ENCODE measurements around the gene SRSF11. TPM values are rescaled to one million over a fixed set of nuclear protein-coding genes. Genes with fewer than 3 reads are reported as not detected.

The SRSF11 gene
- total and polyA plus RNA-seq, 2 of the 4 experiments (the other 2 are of a cell fraction): 94.5 to 149 TPM

- H3K23ac ChIP-seq (ENCODE audit: low read depth, low read length): no peak overlapping the region
- intact Hi-C loops (cut with micrococcal nuclease) (loop anchor here (2.0 to 10.0 kb wide), 3 partner anchors 132 to 191 kb away; partner anchors contain the start of genes ANKRD13C and CTH), dilution Hi-C loops (cut with HindIII; ENCODE audit: low sequenced_read_pairs, unreplicated experiment) (no loop called here), in situ Hi-C loops (cut with MboI; ENCODE audit: low sequenced_read_pairs) (no loop called here)
- no peak overlapping the region for H3K27ac ChIP-seq (ENCODE audit: insufficient read depth, low read length)
- WGBS, 2 experiments (ENCODE audit: extremely low coverage in 2 of 2, insufficient read length in 1 of 2): no CpG with 5 or more reads among the region's 2 CpGs
- POLR2A ChIA-PET (ENCODE audit: unreplicated experiment): no interaction called here
- CTCF ChIA-PET: no interaction called here
- 0 out of 2 replicates have a peak, but pooled peaks cover 2% of the 10 kb centered on the region for H3K4me1 ChIP-seq (ENCODE audit: control insufficient read depth, insufficient read depth, low read length)
- no peaks in the 10 kb centered on the region for H3K27me3 ChIP-seq (ENCODE audit: control insufficient read depth, insufficient read depth, low read length)
- H2AK9ac ChIP-seq (replicated peaks; ENCODE audit: low read depth, low read length, poor library complexity): no peak overlapping the region
- no peak overlapping the region for H2BK120ac ChIP-seq (ENCODE audit: low read depth, low read length)
- no peak overlapping the region for H2BK5ac ChIP-seq (ENCODE audit: low read depth, low read length, poor library complexity, severe bottlenecking)
- no peak overlapping the region for H2AK5ac ChIP-seq (ENCODE audit: low read depth, low read length)
- DNase-seq (no peak), ATAC-seq (ENCODE audit: low read depth) (no peak)
- no TSS peak for BruUV-seq (replicated peaks)
- peaks cover 12 to 50% of the 10 kb centered on the region in 2 experiments for H3K79me1 ChIP-seq (ENCODE audit: low read depth in 1 of 2, low read length in 2 of 2)
- no peak overlapping the region; the same call in 1 of the 2 replicates for H2BK20ac ChIP-seq (ENCODE audit: low read depth, low read length)
- no peak overlapping the region for H2BK15ac ChIP-seq (ENCODE audit: low read depth, low read length)
- TF ChIP-seq NFE2L2 (IDR thresholded peaks at IDR 0.05; ENCODE audit: low read depth, low read length): no peak
- no peak for TF ChIP-seq FOS (IDR thresholded peaks at IDR 0.05; ENCODE audit: low read depth, low read length)
- TF ChIP-seq MXI1 (IDR thresholded peaks at IDR 0.05; ENCODE audit: borderline replicate concordance, low read depth, low read length): no peak
- no peak for TF ChIP-seq MAFK (IDR thresholded peaks at IDR 0.05; ENCODE audit: low read depth, low read length)
- no peak for TF ChIP-seq POLR2A (IDR thresholded peaks at IDR 0.05; ENCODE audit: low read depth, low read length)
- TF ChIP-seq BHLHE40 (IDR thresholded peaks at IDR 0.05; ENCODE audit: low read depth, low read length): no peak
- TF ChIP-seq MAZ (IDR thresholded peaks at IDR 0.05; ENCODE audit: borderline replicate concordance, low read depth, low read length): no peak
- no peak for TF ChIP-seq RFX5 (IDR thresholded peaks at IDR 0.05; ENCODE audit: low read depth, low read length)
- no peak for TF ChIP-seq CTCF (conservative IDR thresholded peaks at IDR 0.05; ENCODE audit: low read depth, low read length)
- TF ChIP-seq SMC3 (IDR thresholded peaks at IDR 0.05; ENCODE audit: low read depth, low read length): no peak
- TF ChIP-seq ELK1 (IDR thresholded peaks at IDR 0.05; ENCODE audit: borderline replicate concordance, low read depth, low read length): no peak
- no peak for TF ChIP-seq RCOR1 (IDR thresholded peaks at IDR 0.05; ENCODE audit: insufficient replicate concordance, low read length)
- no peak overlapping the region for H3K56ac ChIP-seq (ENCODE audit: extremely low read depth, insufficient read depth, low read length)
- no peak overlapping the region for H3K4me2 ChIP-seq (ENCODE audit: low read depth, low read length)
- H4K20me1 ChIP-seq (ENCODE audit: insufficient read depth, low read length): peaks cover 33% of the 10 kb centered on the region
- H4K8ac ChIP-seq (ENCODE audit: low read depth in 2 of 2, low read length in 2 of 2): no peak overlapping the region
- H3K9me3 ChIP-seq (ENCODE audit: control insufficient read depth, insufficient read depth, low read length): no peaks in the 10 kb centered on the region
- H3K36me3 ChIP-seq (ENCODE audit: control insufficient read depth, insufficient read depth, low read length): peaks cover 12% of the 10 kb centered on the region
- H3K4ac ChIP-seq (ENCODE audit: low read depth, low read length): no peak overlapping the region
- no peak overlapping the region for H4K91ac ChIP-seq (ENCODE audit: insufficient read depth, low read depth, low read length)
- no peak overlapping the region for H3K14ac ChIP-seq (replicated peaks; ENCODE audit: low read depth, low read length)
- no peak overlapping the region for H3K9ac ChIP-seq (ENCODE audit: low read depth, low read length)
- no peak overlapping the region for H3K4me3 ChIP-seq (ENCODE audit: insufficient read depth, low read depth, low read length)
- H2AFZ ChIP-seq (replicated peaks; ENCODE audit: low read length, poor library complexity): no peak overlapping the region
- no peak overlapping the region for H4K5ac ChIP-seq (ENCODE audit: low read depth, low read length)
- H3K9me1 ChIP-seq (ENCODE audit: insufficient read depth, low read length): peaks cover 4% of the 10 kb centered on the region; the same call in 1 of the 2 replicates
- H3K18ac ChIP-seq (ENCODE audit: low read depth, low read length): no peak overlapping the region
Observed at GRCh38 chr1:70220015-70220414, 1.2 kb upstream of the SRSF11 start.
